GM19452 (cell line): Measurements from ENCODE around the gene PDE7B.

Experiments used
- ATAC-seq: cut with Tn5 transposase; IDR thresholded peaks from one replicate; pipeline ENCODE4 v1.9.1; 2021; ENCODE audit not compliant: unreplicated experiment

The PDE7B gene

DNA sequence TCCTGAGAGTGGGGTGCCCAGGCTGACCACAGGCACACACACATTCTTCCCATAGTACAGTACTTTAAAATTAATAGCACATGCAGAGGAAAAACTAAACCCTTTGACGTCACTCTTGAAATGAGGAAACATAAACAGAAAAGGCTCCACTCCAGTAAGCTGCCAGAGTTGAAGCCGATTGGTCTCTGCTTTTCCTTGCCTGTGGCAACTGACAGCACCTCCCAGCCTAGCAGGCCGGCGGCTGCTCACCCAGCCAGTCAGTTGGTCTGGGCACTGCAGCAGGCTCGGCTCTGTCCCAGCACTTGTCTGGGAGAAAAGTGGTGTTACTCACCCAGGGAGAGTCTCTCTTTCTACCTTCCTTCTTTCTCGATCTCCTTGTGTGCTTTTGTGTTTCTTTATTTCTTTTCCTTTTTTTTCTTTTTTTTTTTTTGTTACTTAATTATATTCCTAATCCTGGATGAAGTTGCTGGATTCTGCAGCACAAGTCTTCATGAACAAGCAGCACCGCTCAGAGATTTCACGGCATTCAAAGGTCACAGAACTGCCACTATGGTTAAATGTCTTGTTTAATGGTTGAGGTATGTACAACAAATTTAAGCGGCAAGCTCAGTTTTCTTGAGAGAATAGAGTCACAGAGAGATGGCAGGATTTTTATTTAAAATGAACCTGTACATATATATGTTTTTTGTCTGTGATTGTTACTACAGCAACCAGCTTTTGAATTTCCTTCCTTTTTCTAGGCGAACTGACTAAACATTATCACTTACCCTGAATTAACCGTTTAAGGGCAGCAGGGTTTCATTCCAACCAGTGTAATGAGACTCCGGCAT, at the start of gene PDE7B:
TSS of gene PDE7B (plus strand) at position 260 of the 830 bp plus-strand sequence.
- ATAC-seq: no peak

GRCh38 chr6:135801755-135802465, 49.6 kb upstream of the PDE7B start:
- no peak for ATAC-seq

DNA sequence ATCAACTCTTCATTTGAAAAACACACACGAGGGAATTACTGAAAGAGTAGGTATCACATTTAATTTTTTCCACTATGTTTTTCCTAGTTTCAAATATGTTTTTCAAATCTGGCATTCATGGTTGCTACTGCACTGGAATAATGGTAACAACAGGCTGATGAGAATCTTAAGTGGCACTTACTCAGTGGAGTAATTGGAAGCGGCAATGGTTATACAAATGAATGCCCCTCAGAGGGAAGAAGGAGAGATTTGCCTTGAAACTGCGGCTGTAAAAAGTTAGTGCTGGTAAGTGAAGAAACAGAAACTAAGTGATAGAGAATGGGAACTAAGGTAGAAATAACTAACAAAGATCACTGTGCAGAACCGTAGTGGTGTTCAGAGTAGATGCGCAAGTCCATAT, 41.0 kb upstream of the PDE7B start:
- no peak for ATAC-seq

- ATAC-seq: no peak
Measured at GRCh38 chr6:135811170-135811569, 40.3 kb upstream of the PDE7B start.

DNA sequence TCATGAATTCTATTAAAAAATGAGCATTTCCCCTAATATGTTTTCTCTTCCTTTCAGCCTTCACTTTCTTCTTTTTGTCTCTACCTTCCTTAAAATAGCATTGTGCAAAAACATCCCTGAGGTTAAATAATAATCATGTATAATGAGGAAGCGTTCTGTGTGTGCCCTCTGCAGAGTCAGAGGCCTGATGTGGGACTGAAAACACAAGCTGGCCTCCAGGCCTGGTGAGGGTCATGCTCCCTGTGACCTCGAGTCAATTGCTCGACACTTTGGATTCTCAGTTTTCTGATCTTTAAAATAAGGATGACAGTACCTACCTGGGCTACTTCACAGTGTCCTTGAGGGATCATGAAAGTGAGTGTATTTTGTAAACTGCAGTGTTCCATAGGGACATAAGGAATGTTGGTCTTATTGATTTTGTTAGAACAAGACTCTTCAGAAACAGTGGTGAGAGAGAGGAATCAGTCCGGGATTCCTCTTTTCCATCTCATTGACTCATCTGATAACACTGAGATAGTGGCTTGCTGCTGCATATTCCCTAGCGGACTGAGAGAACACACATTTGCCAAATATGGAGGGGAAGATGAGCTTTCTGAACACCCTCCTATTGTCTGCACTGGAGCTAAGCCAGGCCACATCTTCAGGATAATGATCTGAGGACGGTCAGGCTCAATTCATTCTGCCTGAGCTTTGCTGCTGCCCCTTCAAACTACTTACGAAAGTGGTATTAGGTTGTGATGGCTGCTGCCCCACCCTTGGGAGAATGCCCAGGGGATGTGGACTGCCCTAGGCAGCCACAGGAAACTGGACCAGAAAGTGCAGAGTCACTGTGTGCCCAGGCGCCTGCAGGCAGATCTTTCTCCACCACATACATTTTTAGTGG, 39.6 kb upstream of the PDE7B start:
- no peak for ATAC-seq

- no peak for ATAC-seq
Measured at GRCh38 chr6:135813401-135813800, 38.1 kb upstream of the PDE7B start.

DNA sequence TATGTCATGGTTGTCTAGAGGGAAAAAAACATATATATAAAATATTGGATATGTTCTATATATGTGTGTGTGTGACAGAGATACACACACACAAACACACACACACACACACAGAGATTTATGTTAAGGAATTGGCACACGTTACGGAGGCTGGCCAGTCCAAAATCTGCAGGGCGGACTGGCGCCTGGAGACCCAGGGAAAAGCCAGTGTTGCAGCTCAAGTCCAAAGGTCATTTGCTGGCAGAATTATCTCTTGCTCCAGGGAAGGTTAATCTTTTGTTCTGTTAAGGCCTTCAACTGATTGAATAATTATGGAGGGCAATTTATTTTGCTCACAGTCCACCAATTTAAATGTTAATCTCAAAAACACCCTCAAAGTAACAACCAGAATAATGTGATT, 37.5 kb upstream of the PDE7B start:
- ATAC-seq: no peak

- no peak for ATAC-seq
Measured at GRCh38 chr6:135815216-135815615, 36.3 kb upstream of the PDE7B start.

DNA sequence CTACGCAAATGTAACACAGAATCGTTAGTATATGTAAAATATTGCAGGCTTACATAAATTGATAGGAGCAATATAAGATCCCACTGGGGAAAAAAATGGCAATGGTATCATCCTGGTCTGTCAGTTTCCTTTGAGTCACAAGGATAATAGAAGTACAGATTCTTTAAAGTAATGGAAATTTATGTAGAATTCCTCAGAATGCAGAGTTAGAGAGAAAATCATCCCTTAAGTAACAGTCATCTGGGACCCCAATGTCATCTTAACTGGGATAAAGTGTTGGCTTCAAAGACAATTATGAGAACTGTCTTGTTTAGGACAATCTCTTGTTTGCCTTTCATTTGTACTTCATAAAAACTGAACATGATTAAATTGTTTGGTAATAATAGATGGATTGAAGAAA, 34.5 kb upstream of the PDE7B start:
- no peak for ATAC-seq

DNA sequence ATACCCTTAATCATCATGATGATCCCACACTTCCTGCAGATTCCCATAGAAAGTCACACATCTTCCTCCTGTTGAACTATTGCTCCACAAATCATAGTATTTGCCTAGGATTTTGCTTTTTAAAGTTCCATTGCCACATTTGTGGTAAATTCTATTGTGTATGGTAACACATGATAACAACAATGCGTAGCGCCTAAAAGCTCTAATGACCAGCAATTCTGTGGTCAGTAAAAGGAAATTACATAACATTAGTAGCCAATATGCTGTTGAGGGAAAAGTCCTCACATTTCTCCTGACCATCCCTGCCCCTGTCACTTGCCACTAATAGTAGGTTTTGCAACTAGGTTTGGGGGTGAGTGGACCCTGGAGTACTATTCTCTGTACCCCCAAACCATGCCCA, 31.8 kb upstream of the PDE7B start:
- ATAC-seq: no peak

DNA sequence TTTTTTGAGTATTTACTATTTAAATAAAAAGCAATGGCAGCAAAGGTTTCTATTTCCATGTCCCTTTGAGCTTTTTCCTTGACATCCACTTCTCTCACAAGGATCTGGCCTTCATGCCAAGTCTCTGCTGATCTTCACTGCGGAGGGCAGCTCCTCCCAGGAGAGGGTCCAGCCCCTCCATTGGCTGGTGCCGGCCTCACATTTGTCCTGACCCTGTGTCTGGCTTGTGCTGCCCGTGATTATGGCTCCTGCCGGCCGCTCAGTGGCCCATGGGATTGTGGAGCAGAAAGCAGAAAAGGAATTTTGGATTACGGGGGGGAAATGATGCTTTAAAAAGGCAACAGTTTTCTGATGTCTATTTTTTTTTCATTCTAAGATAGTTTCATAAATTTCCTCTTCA, 31.2 kb upstream of the PDE7B start:
- ATAC-seq: no peak

GRCh38 chr6:135823851-135824250, 27.6 kb upstream of the PDE7B start:
- no peak for ATAC-seq

DNA sequence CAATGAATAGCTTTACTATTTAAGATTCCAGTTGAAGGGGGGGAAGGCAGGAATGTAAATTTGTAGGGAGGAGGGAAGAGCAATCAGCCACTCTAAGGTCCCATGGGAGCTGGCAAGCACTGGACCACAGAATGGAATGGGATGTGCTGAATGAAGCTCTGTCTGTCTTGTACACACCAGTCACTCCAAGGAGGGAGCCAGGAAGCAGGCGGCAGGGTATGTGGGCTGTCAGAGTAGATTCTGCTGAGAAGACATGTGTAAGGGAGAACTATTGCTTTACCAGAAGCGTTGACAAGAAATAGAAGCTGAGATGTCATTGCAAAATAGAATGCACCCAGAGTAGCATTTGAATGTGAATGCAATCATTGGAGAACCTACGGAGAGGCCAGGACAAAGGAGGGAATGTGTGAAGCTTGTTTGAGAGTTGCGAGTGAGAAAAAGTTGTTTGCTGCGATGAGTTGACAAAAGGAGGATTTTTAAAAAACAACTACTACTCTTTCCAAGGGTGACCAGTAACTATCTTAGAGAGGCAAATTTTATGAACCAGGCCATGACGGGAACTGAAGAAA, 25.2 kb upstream of the PDE7B start:
- ATAC-seq: no peak

- no peak for ATAC-seq
Measured at GRCh38 chr6:135828021-135828420, 23.5 kb upstream of the PDE7B start.

DNA sequence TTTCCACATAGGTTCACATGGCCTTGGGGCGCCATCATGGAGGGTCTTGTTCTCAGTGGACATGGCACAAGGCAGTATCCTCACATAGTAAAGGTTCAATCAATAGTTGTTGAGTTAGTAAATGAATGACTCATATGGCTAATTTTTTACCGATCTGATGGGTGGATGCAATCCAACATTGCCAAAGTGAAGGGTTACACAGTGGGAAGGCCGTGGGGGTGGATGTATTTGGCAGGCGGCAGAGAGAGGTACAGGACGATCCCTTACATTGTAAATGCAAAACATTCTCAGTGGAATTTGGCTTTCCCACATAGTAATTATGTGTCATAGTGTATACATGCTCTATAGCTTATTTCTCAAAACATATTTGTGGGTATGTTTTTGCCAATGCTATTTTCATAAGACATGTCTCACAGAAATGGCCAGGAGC, 21.0 kb upstream of the PDE7B start:
- ATAC-seq: no peak

GRCh38 chr6:135831016-135831415, 20.5 kb upstream of the PDE7B start:
- ATAC-seq: no peak

GRCh38 chr6:135832166-135832565, 19.3 kb upstream of the PDE7B start:
- ATAC-seq: no peak

DNA sequence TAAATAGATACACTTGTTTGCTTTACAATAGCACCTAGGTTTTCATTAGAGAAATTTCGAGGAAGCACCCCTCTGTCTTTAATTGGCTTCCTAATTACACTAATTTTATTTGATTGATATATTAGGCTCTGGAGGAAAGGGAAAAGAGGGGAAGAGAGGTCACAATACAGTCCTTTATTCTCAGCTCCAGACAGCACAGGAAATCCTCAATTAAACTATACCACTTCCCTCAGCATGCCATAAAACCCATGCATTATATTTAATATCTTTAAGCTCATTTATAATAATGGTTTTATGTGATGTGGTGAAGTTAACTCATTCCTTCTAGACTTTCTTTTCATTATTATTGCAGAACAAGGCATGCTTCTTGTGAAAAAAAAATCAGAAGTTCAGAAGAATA, 17.7 kb upstream of the PDE7B start:
- ATAC-seq: no peak

DNA sequence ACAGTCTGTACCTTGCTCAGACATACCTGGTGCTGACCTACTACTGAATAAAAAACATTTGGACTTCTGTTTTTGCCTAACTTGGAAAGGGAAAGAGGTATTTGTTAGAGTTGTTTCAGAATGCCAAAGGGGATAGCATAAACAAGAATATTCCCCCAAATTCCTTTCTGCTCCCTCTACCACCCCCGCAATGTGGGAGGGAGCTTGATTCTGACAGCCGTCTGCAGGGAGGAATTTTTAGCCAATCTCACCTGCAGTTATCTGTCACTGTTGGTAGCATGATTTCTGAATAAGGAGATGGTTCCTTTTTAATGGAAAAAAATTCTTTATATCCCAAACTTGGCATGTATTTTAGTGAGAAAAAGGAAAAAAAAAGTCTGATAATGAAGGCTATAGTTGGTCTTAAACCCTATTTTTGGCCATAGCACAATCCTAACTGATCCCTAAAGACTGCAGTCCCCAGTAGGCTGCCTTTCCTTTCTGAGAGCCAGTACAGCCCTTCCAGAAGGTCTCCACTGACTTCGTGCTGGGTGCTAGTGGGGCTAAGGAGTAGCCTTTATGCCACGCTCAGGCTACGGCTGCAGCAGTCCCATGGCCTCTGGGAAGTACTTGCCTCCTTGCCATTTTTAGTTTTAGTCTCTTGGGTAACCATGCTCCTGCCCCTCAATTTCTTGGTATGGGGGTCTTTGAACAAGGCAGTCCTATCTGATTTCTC, 13.6 kb upstream of the PDE7B start:
- ATAC-seq: no peak

GRCh38 chr6:135839121-135839520, 12.4 kb upstream of the PDE7B start:
- ATAC-seq: no peak
